ENCODE results near the gene FASTK. TPM values are rescaled to one million over a fixed set of nuclear protein-coding genes. Genes with fewer than 3 reads are reported as not detected.

The FASTK gene
- 52.2 TPM for total RNA-seq
- 142 TPM for polyA plus RNA-seq
- long read RNA-seq, donor 1, partial matches to known transcripts = 0 of 3 reads
- long read RNA-seq, donor 1, other reads (novel, unspliced or antisense) = 0 of 3 reads
- long read RNA-seq, donor 2 = 0 reads
- long read RNA-seq, donor 3, partial matches to known transcripts = 72 of 85 reads
- long read RNA-seq, donor 3, other reads (novel, unspliced or antisense) = 0 of 85 reads
- long read RNA-seq, donor 4, partial matches to known transcripts = 10 of 14 reads
- long read RNA-seq, donor 4, other reads (novel, unspliced or antisense) = 0 of 14 reads
- long read RNA-seq, donor 5, transcript FASTK-201 (10 exons, 1,827 nt) = major isoform, 7 of 82 reads
- long read RNA-seq, donor 5, partial matches to known transcripts = 67 of 82 reads
- long read RNA-seq, donor 5, other reads (novel, unspliced or antisense) = 0 of 82 reads
- long read RNA-seq, donor 6, transcript FASTK-201 (10 exons, 1,827 nt) = major isoform, 7 of 51 reads
- long read RNA-seq, donor 6, partial matches to known transcripts = 41 of 51 reads
- long read RNA-seq, donor 6, other reads (novel, unspliced or antisense) = 0 of 51 reads
- long read RNA-seq, donor 7, partial matches to known transcripts = 6 of 11 reads
- long read RNA-seq, donor 7, other reads (novel, unspliced or antisense) = 0 of 11 reads
- long read RNA-seq, donor 8, transcript FASTK-201 (10 exons, 1,827 nt) = major isoform, 5 of 24 reads
- long read RNA-seq, donor 8, partial matches to known transcripts = 16 of 24 reads
- long read RNA-seq, donor 8, other reads (novel, unspliced or antisense) = 0 of 24 reads
- long read RNA-seq, donor 9, partial matches to known transcripts = 11 of 17 reads
- long read RNA-seq, donor 9, other reads (novel, unspliced or antisense) = 0 of 17 reads
- long read RNA-seq, donor 10, partial matches to known transcripts = 8 of 11 reads
- long read RNA-seq, donor 10, other reads (novel, unspliced or antisense) = 0 of 11 reads

- H3K27me3 ChIP-seq (ENCODE audit: control insufficient read depth in 2 of 2, insufficient read depth in 1 of 2, low read length in 1 of 2) = peaks cover 23% of the 10 kb centered on the region in 2 donors
- H3K9me3 ChIP-seq (ENCODE audit: control insufficient read depth in 2 of 2, insufficient read depth in 1 of 2, low read length in 1 of 2) = no peaks in the 10 kb centered on the region
- peaks cover 19 to 25% of the 10 kb centered on the region in 2 donors for H3K36me3 ChIP-seq (ENCODE audit: control insufficient read depth in 2 of 2, insufficient read depth in 2 of 2, low read length in 1 of 2)
- peak within 1 kb of the TSS; percentile 71 to 88 for H3K27ac ChIP-seq (ENCODE audit: low read depth in 1 of 2, low read length in 1 of 2)
- H3K4me3 ChIP-seq (ENCODE audit: low read length in 2 of 2) = peak within 1 kb of the TSS; percentile 71 to 76
- DNase-seq (ENCODE audit: low read depth in 6 of 9, low spot score in 9 of 9) = peak in 8 of 9 donors; percentile 64 to 93 (median 80)
- 3% methylated on average over 66 of the region's 66 CpGs for WGBS
- peaks cover 29 to 45% of the 10 kb centered on the region in 2 donors for H3K4me1 ChIP-seq (ENCODE audit: control insufficient read depth in 2 of 2, insufficient read depth in 2 of 2, low read length in 2 of 2)
These were observed at the start of gene FASTK for GRCh38 chr7:151080522-151081169. Gene FASTK, minus strand, starts transcription at chr7:151080809. Its CDS starts 43 bp downstream, at chr7:151080766.

DNA sequence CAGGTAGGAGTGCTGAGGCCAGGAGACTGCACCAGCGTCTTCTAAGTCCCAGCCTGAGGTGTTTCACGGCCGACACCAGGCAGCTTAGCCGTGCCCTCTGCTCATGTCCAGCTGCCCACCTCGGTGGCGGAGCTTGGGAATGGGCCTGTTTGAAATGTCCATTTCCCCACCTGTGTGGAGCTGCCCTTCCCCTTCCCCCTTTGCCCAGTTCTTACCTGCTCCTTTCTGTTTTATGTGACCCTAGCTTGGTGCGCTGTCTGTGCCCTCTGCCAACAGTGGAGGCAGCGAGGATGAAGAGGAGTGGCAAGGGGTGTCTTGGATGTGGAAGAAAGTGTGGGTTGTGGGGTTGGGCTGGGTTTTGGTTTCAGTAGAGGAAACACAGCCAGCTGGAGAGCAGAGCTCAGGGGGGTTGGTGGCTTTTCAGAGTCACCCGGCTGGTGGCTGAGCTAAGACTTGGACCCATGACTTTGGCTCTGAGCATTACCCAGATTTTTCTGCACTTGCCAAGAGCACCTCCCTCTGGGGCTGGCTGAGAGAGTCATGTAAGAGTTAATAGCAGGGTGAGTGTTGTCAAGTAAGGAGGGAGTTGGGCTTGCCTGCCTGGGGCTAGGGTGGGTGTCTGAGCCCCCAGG is 49.5 kb upstream of the FASTK start:
- H3K27me3 ChIP-seq (ENCODE audit: control insufficient read depth in 2 of 2, insufficient read depth in 1 of 2, low read length in 1 of 2) = peaks cover 0 to 27% of the 10 kb centered on the region in 2 donors
- no peak for DNase-seq (ENCODE audit: low read depth in 6 of 9, low spot score in 9 of 9)
- no peaks in the 10 kb centered on the region for H3K36me3 ChIP-seq (ENCODE audit: control insufficient read depth in 2 of 2, insufficient read depth in 2 of 2, low read length in 1 of 2)
- no peak overlapping the region for H3K4me3 ChIP-seq (ENCODE audit: low read length in 2 of 2)
- 75% methylated on average over 9 of the region's 9 CpGs for WGBS
- no peak overlapping the region for H3K27ac ChIP-seq (ENCODE audit: low read depth in 1 of 2, low read length in 1 of 2)
- no peaks in the 10 kb centered on the region for H3K9me3 ChIP-seq (ENCODE audit: control insufficient read depth in 2 of 2, insufficient read depth in 1 of 2, low read length in 1 of 2)
- H3K4me1 ChIP-seq (ENCODE audit: control insufficient read depth in 2 of 2, insufficient read depth in 2 of 2, low read length in 2 of 2) = no peaks in the 10 kb centered on the region

- Histone ChIP-seq H3K27ac (ENCODE audit: low read depth in 1 of 2, low read length in 1 of 2) (no peak overlapping the region), H3K9me3 (ENCODE audit: control insufficient read depth in 2 of 2, insufficient read depth in 1 of 2, low read length in 1 of 2) (no peaks in the 10 kb centered on the region), H3K27me3 (ENCODE audit: control insufficient read depth in 2 of 2, insufficient read depth in 1 of 2, low read length in 1 of 2) (peaks cover 0 to 34% of the 10 kb centered on the region in 2 donors), H3K4me1 (ENCODE audit: control insufficient read depth in 2 of 2, insufficient read depth in 2 of 2, low read length in 2 of 2) (no peaks in the 10 kb centered on the region), H3K36me3 (ENCODE audit: control insufficient read depth in 2 of 2, insufficient read depth in 2 of 2, low read length in 1 of 2) (no peaks in the 10 kb centered on the region), H3K4me3 (ENCODE audit: low read length in 2 of 2) (no peak overlapping the region)
- 91% methylated on average over 28 of the region's 28 CpGs for WGBS
- no peak for DNase-seq (ENCODE audit: low read depth in 6 of 9, low spot score in 9 of 9)
These were observed 48.7 kb upstream of the FASTK start for GRCh38 chr7:151129117-151129959.

DNA sequence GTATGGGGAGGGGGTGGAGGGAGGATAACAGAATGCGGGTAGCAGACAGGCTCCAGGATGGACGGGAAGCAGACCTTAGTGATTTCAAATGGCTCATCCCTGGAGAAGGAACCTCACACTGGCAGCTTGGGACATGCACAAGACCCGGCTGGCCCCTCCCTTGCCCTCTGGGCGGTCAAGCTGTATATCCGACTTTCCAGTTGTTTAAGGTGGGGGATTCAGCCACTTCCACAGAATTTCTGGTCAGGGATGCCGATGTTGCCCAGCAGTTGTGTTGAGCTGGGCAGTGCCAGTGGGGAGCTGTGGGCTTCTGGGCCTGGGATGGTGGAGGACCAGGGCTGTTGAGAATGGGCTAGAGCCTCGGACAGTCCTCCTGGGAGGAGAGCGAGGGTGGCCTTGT is 48.1 kb upstream of the FASTK start:
- H3K27ac ChIP-seq (ENCODE audit: low read depth in 1 of 2, low read length in 1 of 2) = no peak overlapping the region
- H3K27me3 ChIP-seq (ENCODE audit: control insufficient read depth in 2 of 2, insufficient read depth in 1 of 2, low read length in 1 of 2) = peaks cover 0 to 38% of the 10 kb centered on the region in 2 donors
- H3K4me3 ChIP-seq (ENCODE audit: low read length in 2 of 2) = no peak overlapping the region
- DNase-seq (ENCODE audit: low read depth in 6 of 9, low spot score in 9 of 9) = no peak
- H3K9me3 ChIP-seq (ENCODE audit: control insufficient read depth in 2 of 2, insufficient read depth in 1 of 2, low read length in 1 of 2) = peaks cover 0 to 4% of the 10 kb centered on the region in 2 donors
- WGBS = 98% methylated on average over 8 of the region's 8 CpGs
- no peaks in the 10 kb centered on the region for H3K36me3 ChIP-seq (ENCODE audit: control insufficient read depth in 2 of 2, insufficient read depth in 2 of 2, low read length in 1 of 2)
- H3K4me1 ChIP-seq (ENCODE audit: control insufficient read depth in 2 of 2, insufficient read depth in 2 of 2, low read length in 2 of 2) = peaks cover 0 to 2% of the 10 kb centered on the region in 2 donors

GRCh38 chr7:151128144-151128543 is 47.5 kb upstream of the FASTK start:
- Histone ChIP-seq H3K36me3 (ENCODE audit: control insufficient read depth in 2 of 2, insufficient read depth in 2 of 2, low read length in 1 of 2) (peaks cover 0 to under 1% of the 10 kb centered on the region in 2 donors), H3K9me3 (ENCODE audit: control insufficient read depth in 2 of 2, insufficient read depth in 1 of 2, low read length in 1 of 2) (peaks cover 0 to 6% of the 10 kb centered on the region in 2 donors), H3K4me3 (ENCODE audit: low read length in 2 of 2) (no peak overlapping the region), H3K27ac (ENCODE audit: low read depth in 1 of 2, low read length in 1 of 2) (no peak overlapping the region), H3K4me1 (ENCODE audit: control insufficient read depth in 2 of 2, insufficient read depth in 2 of 2, low read length in 2 of 2) (peaks cover 0 to 2% of the 10 kb centered on the region in 2 donors), H3K27me3 (ENCODE audit: control insufficient read depth in 2 of 2, insufficient read depth in 1 of 2, low read length in 1 of 2) (peaks cover 0 to 38% of the 10 kb centered on the region in 2 donors)
- 86% methylated on average over 14 of the region's 14 CpGs for WGBS
- DNase-seq (ENCODE audit: low read depth in 6 of 9, low spot score in 9 of 9) = no peak

DNA sequence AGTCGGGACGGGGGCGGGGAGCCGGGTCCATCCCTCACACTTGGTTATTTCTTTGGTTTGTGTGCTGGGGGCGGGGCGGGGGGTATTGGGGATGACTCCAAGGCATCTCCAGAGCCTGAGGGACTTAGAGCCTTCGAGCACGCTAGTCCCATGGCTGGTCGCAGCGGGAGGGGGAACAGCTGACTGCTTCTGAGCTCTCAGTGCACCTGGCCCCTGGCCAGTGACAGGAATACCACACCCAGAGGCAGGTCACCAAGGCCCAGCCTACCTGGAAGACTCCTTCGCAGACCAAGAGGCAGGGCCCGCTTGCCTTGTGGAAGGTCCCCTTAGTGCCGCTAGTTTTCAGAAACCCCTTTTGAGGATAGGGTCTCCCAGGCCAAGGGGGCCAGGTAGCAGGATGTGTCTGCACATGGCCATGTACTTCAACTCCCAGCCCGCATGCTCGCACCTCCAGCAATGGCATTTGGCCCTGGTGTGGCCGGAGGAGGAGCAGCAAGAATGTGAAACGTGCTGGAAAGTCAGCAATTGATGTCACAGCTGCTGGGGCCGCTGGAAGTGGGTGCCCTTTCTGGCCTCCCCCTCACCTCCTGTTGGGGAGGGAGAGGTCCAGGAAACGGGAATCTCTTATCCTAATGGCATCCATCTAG is 46.0 kb upstream of the FASTK start:
- H3K9me3 ChIP-seq (ENCODE audit: control insufficient read depth in 2 of 2, insufficient read depth in 1 of 2, low read length in 1 of 2) = peaks cover 0 to 6% of the 10 kb centered on the region in 2 donors
- no peak for DNase-seq (ENCODE audit: low read depth in 6 of 9, low spot score in 9 of 9)
- no peak overlapping the region for H3K4me3 ChIP-seq (ENCODE audit: low read length in 2 of 2)

GRCh38 chr7:151125846-151126481 is 45.4 kb upstream of the FASTK start:
- Histone ChIP-seq H3K27ac (ENCODE audit: low read depth in 1 of 2, low read length in 1 of 2) (no peak overlapping the region), H3K36me3 (ENCODE audit: control insufficient read depth in 2 of 2, insufficient read depth in 2 of 2, low read length in 1 of 2) (peaks cover 0 to 4% of the 10 kb centered on the region in 2 donors), H3K4me3 (ENCODE audit: low read length in 2 of 2) (no peak overlapping the region), H3K9me3 (ENCODE audit: control insufficient read depth in 2 of 2, insufficient read depth in 1 of 2, low read length in 1 of 2) (peaks cover 0 to 6% of the 10 kb centered on the region in 2 donors), H3K27me3 (ENCODE audit: control insufficient read depth in 2 of 2, insufficient read depth in 1 of 2, low read length in 1 of 2) (peaks cover 0 to 38% of the 10 kb centered on the region in 2 donors), H3K4me1 (ENCODE audit: control insufficient read depth in 2 of 2, insufficient read depth in 2 of 2, low read length in 2 of 2) (peaks cover 0 to 2% of the 10 kb centered on the region in 2 donors)
- no peak for DNase-seq (ENCODE audit: low read depth in 6 of 9, low spot score in 9 of 9)
- WGBS = 93% methylated on average over 58 of the region's 58 CpGs

More for the DNA sequence above, 46.0 kb upstream of the FASTK start:
- Histone ChIP-seq H3K27ac (ENCODE audit: low read depth in 1 of 2, low read length in 1 of 2) (no peak overlapping the region), H3K27me3 (ENCODE audit: control insufficient read depth in 2 of 2, insufficient read depth in 1 of 2, low read length in 1 of 2) (peaks cover 0 to 38% of the 10 kb centered on the region in 2 donors), H3K36me3 (ENCODE audit: control insufficient read depth in 2 of 2, insufficient read depth in 2 of 2, low read length in 1 of 2) (peaks cover 0 to 4% of the 10 kb centered on the region in 2 donors), H3K4me1 (ENCODE audit: control insufficient read depth in 2 of 2, insufficient read depth in 2 of 2, low read length in 2 of 2) (peaks cover 0 to 2% of the 10 kb centered on the region in 2 donors)
- WGBS = 91% methylated on average over 19 of the region's 19 CpGs
